Measurements from ENCODE around the gene GRAMD1C.

DNA sequence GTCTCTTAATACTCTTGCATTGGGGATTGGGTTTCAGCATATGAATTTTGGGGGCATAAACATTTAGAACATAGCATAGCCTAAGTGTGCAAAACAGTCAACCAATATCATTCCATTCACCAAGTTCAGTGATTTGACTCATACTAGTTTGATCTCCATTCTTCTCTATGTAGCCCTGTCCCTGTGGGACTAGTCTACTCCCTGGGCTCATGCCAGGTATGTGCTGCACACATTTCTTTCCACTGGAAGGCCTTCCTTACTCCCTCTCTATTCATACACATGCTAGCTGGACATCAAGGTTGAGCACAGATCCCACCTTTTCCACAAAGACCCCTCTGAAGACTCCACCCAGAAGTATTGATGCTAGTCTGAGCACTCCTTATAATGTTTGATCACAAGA lies 114.3 kb downstream of the GRAMD1C start:
- TF ChIP-seq, protein P1, sequence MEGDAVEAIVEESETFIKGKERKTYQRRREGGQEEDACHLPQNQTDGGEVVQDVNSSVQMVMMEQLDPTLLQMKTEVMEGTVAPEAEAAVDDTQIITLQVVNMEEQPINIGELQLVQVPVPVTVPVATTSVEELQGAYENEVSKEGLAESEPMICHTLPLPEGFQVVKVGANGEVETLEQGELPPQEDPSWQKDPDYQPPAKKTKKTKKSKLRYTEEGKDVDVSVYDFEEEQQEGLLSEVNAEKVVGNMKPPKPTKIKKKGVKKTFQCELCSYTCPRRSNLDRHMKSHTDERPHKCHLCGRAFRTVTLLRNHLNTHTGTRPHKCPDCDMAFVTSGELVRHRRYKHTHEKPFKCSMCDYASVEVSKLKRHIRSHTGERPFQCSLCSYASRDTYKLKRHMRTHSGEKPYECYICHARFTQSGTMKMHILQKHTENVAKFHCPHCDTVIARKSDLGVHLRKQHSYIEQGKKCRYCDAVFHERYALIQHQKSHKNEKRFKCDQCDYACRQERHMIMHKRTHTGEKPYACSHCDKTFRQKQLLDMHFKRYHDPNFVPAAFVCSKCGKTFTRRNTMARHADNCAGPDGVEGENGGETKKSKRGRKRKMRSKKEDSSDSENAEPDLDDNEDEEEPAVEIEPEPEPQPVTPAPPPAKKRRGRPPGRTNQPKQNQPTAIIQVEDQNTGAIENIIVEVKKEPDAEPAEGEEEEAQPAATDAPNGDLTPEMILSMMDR (IDR thresholded peaks at IDR 0.05), result no peak
- TF ChIP-seq POLR2A (IDR thresholded peaks at IDR 0.05) (no peak), EP300 (IDR thresholded peaks at IDR 0.05) (no peak), POLR2AphosphoS5 (IDR thresholded peaks at IDR 0.05) (no peak)
